Hepatocyte (in vitro differentiated cells): ENCODE results near the gene RNF224. TPM values are rescaled to one million over a fixed set of nuclear protein-coding genes. Genes with fewer than 3 reads are reported as not detected.

Experiments
- DNase-seq: peaks from one replicate; pipeline ENCODE4 v3.0.0-alpha.2; 2016; ENCODE audit warnings: low spot score
- H2AFZ ChIP-seq: fragments of 200-600 bp; sonication (generic); 2 replicates; pipeline ENCODE4 v1.6.0; 2016; ENCODE audit warnings: antibody characterized with exemption, mild to moderate bottlenecking
- H3K27ac ChIP-seq: fragments of 200-600 bp; sonication (generic); 2 replicates; pipeline ENCODE4 v1.5.1; 2016; ENCODE audit warnings: mild to moderate bottlenecking
- H3K27me3 ChIP-seq: fragments of 200-600 bp; sonication (generic); 2 replicates; pipeline ENCODE4 v1.6.1; 2016
- H3K36me3 ChIP-seq: fragments of 200-600 bp; sonication (generic); replicated peaks from 2 replicates; pipeline ENCODE4 v1.5.1; 2016; ENCODE audit warnings: low read depth; ENCODE audit not compliant: insufficient read depth
- H3K4me1 ChIP-seq: fragments of 200-600 bp; sonication (generic); 2 replicates; pipeline ENCODE4 v1.5.1; 2016; ENCODE audit warnings: mild to moderate bottlenecking, moderate library complexity; ENCODE audit not compliant: insufficient read depth
- H3K4me2 ChIP-seq: fragments of 200-600 bp; sonication (generic); 2 replicates; pipeline ENCODE4 v1.6.0; 2016
- H3K4me3 ChIP-seq: fragments of 200-600 bp; sonication (generic); 2 replicates; pipeline ENCODE4 v1.5.1; 2016; ENCODE audit warnings: mild to moderate bottlenecking
- H3K79me2 ChIP-seq: fragments of 200-600 bp; sonication (generic); 2 replicates; pipeline ENCODE4 v1.6.0; 2017; ENCODE audit warnings: mild to moderate bottlenecking
- H3K9me2 ChIP-seq: fragments of 200-600 bp; sonication (generic); replicated peaks from 2 replicates; pipeline ENCODE4 v1.6.0; 2017; ENCODE audit warnings: mild to moderate bottlenecking; ENCODE audit not compliant: insufficient read depth
- H3K9me3 ChIP-seq: fragments of 200-600 bp; sonication (generic); 2 replicates; pipeline ENCODE4 v1.5.1; 2016; ENCODE audit warnings: low read depth, mild to moderate bottlenecking
- H4K20me1 ChIP-seq: fragments of 200-600 bp; sonication (generic); 2 replicates; pipeline ENCODE4 v1.6.0; 2016; ENCODE audit warnings: mild to moderate bottlenecking; ENCODE audit not compliant: insufficient read depth, poor library complexity, severe bottlenecking
- CTCF ChIP-seq: fragments of 200-600 bp; sonication (generic); IDR thresholded peaks from 2 replicates; pipeline ENCODE4 v1.5.1; 2016; ENCODE audit warnings: antibody characterized with exemption, mild to moderate bottlenecking; ENCODE audit not compliant: poor library complexity
- EZH2 ChIP-seq: fragments of 200-600 bp; sonication (generic); IDR thresholded peaks from 2 replicates; pipeline ENCODE4 v1.6.1; 2016; ENCODE audit warnings: antibody characterized with exemption, mild to moderate bottlenecking, borderline replicate concordance
- EZH2phosphoT487 ChIP-seq: fragments of 200-600 bp; sonication (generic); IDR thresholded peaks from one replicate; pipeline ENCODE4 v1.6.1; 2018; ENCODE audit warnings: antibody characterized with exemption, mild to moderate bottlenecking, low read depth, moderate library complexity; ENCODE audit not compliant: unreplicated experiment, severe bottlenecking
- WGBS: methylation state at CpG from one replicate; pipeline ENCODE4 v1.1.6; 2016; ENCODE audit warnings: low lambda C conversion rate; ENCODE audit errors: missing lambda C conversion rate; 5-methylcytosine and 5-hydroxymethylcytosine counted together
- polyA plus RNA-seq: library from polyadenylated mRNA; unstranded; fragments of >200 nt; fragmentation: Nextera tagmentation; extraction: Ambion mirVana; gene quantifications from 2 replicates; pipeline ENCODE4 v1.2.1, GENCODE V29; 2016
- total RNA-seq: library from RNA; depleted of rRNA; stranded (reverse); fragments of >200 nt; gene quantifications from 2 replicates; pipeline ENCODE4 v1.2.3, GENCODE V29; 2014

The RNF224 gene
- total and polyA plus RNA-seq, 2 experiments from 2014 or later: 1.1 to 1.4 TPM

GRCh38 chr9:137247135-137247915, 20.0 kb downstream of the RNF224 start:
- H3K27ac ChIP-seq: no peak overlapping the region
- DNase-seq: no peak

DNA sequence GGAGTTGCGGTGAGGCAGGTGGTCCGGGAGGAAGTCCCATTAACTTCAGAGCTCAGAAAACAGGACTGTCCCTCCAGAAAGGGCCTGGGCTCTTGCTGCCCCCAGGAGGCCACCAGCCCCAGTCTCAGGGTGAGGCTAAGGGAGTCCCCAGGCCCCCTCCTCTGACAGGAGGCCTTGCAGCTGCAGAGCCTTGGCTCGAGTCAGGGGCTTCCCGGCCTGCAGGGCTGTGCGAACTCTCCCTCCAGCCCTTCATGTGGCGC, 20.5 kb downstream of the RNF224 start:
- peaks cover 15% of the 10 kb centered on the region for H3K79me2 ChIP-seq
- WGBS: 92% methylated on average over 6 of the region's 6 CpGs
- H3K4me3 ChIP-seq: no peak overlapping the region
- H3K4me2 ChIP-seq: no peak overlapping the region
- H2AFZ ChIP-seq: no peak overlapping the region
- DNase-seq: no peak
- no peaks in the 10 kb centered on the region for H3K27me3 ChIP-seq
- H3K9me3 ChIP-seq: no peaks in the 10 kb centered on the region
- H3K9me2 ChIP-seq: no peaks in the 10 kb centered on the region
- TF ChIP-seq CTCF (no peak), EZH2 (no peak), EZH2phosphoT487 (no peak)
- peaks cover 11% of the 10 kb centered on the region for H4K20me1 ChIP-seq
- peaks cover 2% of the 10 kb centered on the region for H3K4me1 ChIP-seq
- no peak overlapping the region for H3K27ac ChIP-seq
- no peaks in the 10 kb centered on the region for H3K36me3 ChIP-seq

More at GRCh38 chr9:137247135-137247915, 20.0 kb downstream of the RNF224 start:
- H3K79me2 ChIP-seq: peaks cover 21% of the 10 kb centered on the region
- no peak overlapping the region for H2AFZ ChIP-seq
- 75% methylated on average over 20 of the region's 20 CpGs for WGBS
- H3K4me1 ChIP-seq: peaks cover 7% of the 10 kb centered on the region
- peaks cover 16% of the 10 kb centered on the region for H4K20me1 ChIP-seq
- no peaks in the 10 kb centered on the region for H3K9me2 ChIP-seq
- no peak overlapping the region for H3K4me2 ChIP-seq
- H3K4me3 ChIP-seq: no peak overlapping the region
- TF ChIP-seq EZH2 (no peak), CTCF (no peak), EZH2phosphoT487 (no peak)
- H3K9me3 ChIP-seq: no peaks in the 10 kb centered on the region
- H3K27me3 ChIP-seq: no peaks in the 10 kb centered on the region
- no peaks in the 10 kb centered on the region for H3K36me3 ChIP-seq

GRCh38 chr9:137250329-137251193, 23.3 kb downstream of the RNF224 start:
- DNase-seq: no peak
- Histone ChIP-seq H3K27me3 (no peaks in the 10 kb centered on the region), H3K79me2 (peaks cover 2% of the 10 kb centered on the region), H3K36me3 (no peaks in the 10 kb centered on the region), H3K9me3 (no peaks in the 10 kb centered on the region), H3K27ac (no peak overlapping the region), H3K9me2 (no peaks in the 10 kb centered on the region), H3K4me2 (no peak overlapping the region), H3K4me3 (no peak overlapping the region), H2AFZ (no peak overlapping the region), H3K4me1 (peaks cover 8% of the 10 kb centered on the region), H4K20me1 (no peaks in the 10 kb centered on the region)
- no peak for TF ChIP-seq EZH2
- WGBS: 80% methylated on average over 14 of the region's 18 CpGs

- no peaks in the 10 kb centered on the region for H3K9me2 ChIP-seq
- H3K79me2 ChIP-seq: peaks cover 8% of the 10 kb centered on the region
- no peaks in the 10 kb centered on the region for H3K36me3 ChIP-seq
- no peaks in the 10 kb centered on the region for H3K27me3 ChIP-seq
- H3K4me3 ChIP-seq: no peak within 1 kb of the TSS
- no peak within 1 kb of the TSS for H3K4me2 ChIP-seq
- no peak within 1 kb of the TSS for H3K27ac ChIP-seq
- no peak within 1 kb of the TSS for H2AFZ ChIP-seq
- peaks cover 11% of the 10 kb centered on the region for H3K4me1 ChIP-seq
- H3K9me3 ChIP-seq: no peaks in the 10 kb centered on the region
- peaks cover 4% of the 10 kb centered on the region for H4K20me1 ChIP-seq
- no peak for DNase-seq
- WGBS: no CpG with 5 or more reads among the region's 4 CpGs
- TF ChIP-seq EZH2: no peak
These were observed 23.8 kb downstream of the RNF224 start, which contains the start of gene STPG3 for GRCh38 chr9:137251194-137251461. Gene STPG3, plus strand, starts transcription at chr9:137251286. Its CDS starts 1 bp downstream, at chr9:137251287.
